CD4-positive, alpha-beta memory T cell (primary cell): ENCODE measurements around the gene UBE2L6. TPM values are rescaled to one million over a fixed set of nuclear protein-coding genes. Genes with fewer than 3 reads are reported as not detected.

Source experiments
- CTCF ChIA-PET: fragments of 350-600 bp; sonication (Branson Sonifier 250); formaldehyde crosslinking; loops from one replicate; lab custom pipeline; 2021; ENCODE audit warnings: inconsistent platforms; ENCODE audit not compliant: partially characterized antibody; lab: Charles Lee
- POLR2A ChIA-PET: fragments of 350-600 bp; sonication (Branson Sonifier 250); formaldehyde crosslinking; loops from one replicate; lab custom pipeline; 2021; ENCODE audit not compliant: partially characterized antibody; lab: Charles Lee
- DNase-seq, 5 donors: peaks; one replicate each; pipeline versions ENCODE4 v3.0.0 to v3.0.0-alpha.2; 2020 to 2022; ENCODE audit warnings: mixed read lengths in 1 of 5
- H3K27ac ChIP-seq: one replicate; pipeline ENCODE4 v1.7.0; 2013; ENCODE audit warnings: low read depth, low read length
- H3K27me3 ChIP-seq: 2 replicates; pipeline ENCODE4 v1.7.0; 2013; ENCODE audit warnings: mild to moderate bottlenecking, low read length, moderate library complexity; ENCODE audit not compliant: insufficient read depth
- H3K36me3 ChIP-seq: 2 replicates; pipeline ENCODE4 v1.7.0; 2013; ENCODE audit warnings: mild to moderate bottlenecking, low read length, moderate library complexity; ENCODE audit not compliant: insufficient read depth
- H3K4me1 ChIP-seq: 2 replicates; pipeline ENCODE4 v1.7.0; 2013; ENCODE audit warnings: mild to moderate bottlenecking, low read length, moderate library complexity; ENCODE audit not compliant: insufficient read depth
- H3K4me3 ChIP-seq, 2 donors: one replicate each; pipeline ENCODE4 v1.7.0; 2013; ENCODE audit warnings: low read length in 2 of 2, mild to moderate bottlenecking in 1 of 2
- H3K9me3 ChIP-seq, 2 donors: one replicate each; pipeline ENCODE4 v1.7.0; 2013; ENCODE audit warnings: low read length in 2 of 2, control low read depth in 1 of 2; ENCODE audit not compliant: control insufficient read depth in 1 of 2
- H3K27ac Mint-ChIP-seq, 7 donors: one replicate each; pipeline ENCODE4 v1.8.0; 2020 to 2021; ENCODE audit warnings: mixed read lengths in 7 of 7, mild to moderate bottlenecking in 6 of 7, inconsistent platforms in 3 of 7, moderate library complexity in 3 of 7
- H3K27me3 Mint-ChIP-seq, 2 donors: one replicate each; pipeline ENCODE4 v1.8.0; 2020 to 2021; ENCODE audit warnings: mixed read lengths in 2 of 2
- H3K36me3 Mint-ChIP-seq, 2 donors: one replicate each; pipeline ENCODE4 v1.8.0; 2020 to 2021; ENCODE audit warnings: mixed read lengths in 2 of 2, inconsistent platforms in 1 of 2, mild to moderate bottlenecking in 1 of 2
- H3K4me1 Mint-ChIP-seq, 4 donors: one replicate each; pipeline ENCODE4 v1.8.0; 2020 to 2021; ENCODE audit warnings: mixed read lengths in 4 of 4, mild to moderate bottlenecking in 1 of 4
- H3K4me3 Mint-ChIP-seq, 8 donors: one replicate each; pipeline ENCODE4 v1.8.0; 2020 to 2021; ENCODE audit warnings: mixed read lengths in 8 of 8, mild to moderate bottlenecking in 7 of 8, moderate library complexity in 6 of 8, inconsistent platforms in 3 of 8
- H3K9me3 Mint-ChIP-seq, 8 donors: one replicate each; pipeline ENCODE4 v1.8.0; 2020 to 2021; ENCODE audit warnings: mixed read lengths in 8 of 8, mild to moderate bottlenecking in 5 of 8, inconsistent platforms in 3 of 8, moderate library complexity in 1 of 8
- intact Hi-C: fragments of 100-400 bp; cut with micrococcal nuclease; formaldehyde crosslinking; loops from one replicate; pipeline ENCODE4 v1.15.1; 2023
- polyA plus RNA-seq, 2 donors: library from polyadenylated mRNA; unstranded; fragments of 300-500 nt; fragmentation: Illumina TruSeq; gene quantifications; one replicate each; pipeline ENCODE4 v1.2.3, GENCODE V29; 2021
- total RNA-seq, 2 experiments: library from RNA; stranded (reverse); gene quantifications; one replicate each; pipeline ENCODE4 v1.2.3, GENCODE V29; 2021

UBE2L6 gene
- total and polyA plus RNA-seq, 4 experiments from 2014 or later, result 79.7 to 320 (median 170) TPM

DNA sequence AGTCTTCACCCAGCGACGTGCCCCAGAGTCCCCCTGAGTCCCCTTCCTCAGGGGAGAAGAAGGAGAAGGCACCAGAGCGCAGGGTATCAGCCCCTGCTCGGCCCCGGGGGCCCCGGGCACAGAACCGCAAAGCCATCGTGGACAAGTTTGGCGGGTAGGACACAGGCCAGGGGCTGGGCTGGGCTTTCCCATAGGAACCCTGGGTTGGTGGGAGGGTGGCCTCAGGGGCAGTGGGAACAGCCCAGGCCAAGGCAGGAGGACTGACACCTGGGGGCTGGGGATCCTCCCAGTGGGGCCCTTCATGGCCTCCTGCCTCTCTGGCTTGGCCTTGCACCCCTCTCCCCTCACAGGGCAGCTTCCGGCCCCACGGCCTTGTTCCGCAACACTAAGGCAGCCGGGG lies 21.6 kb downstream of the UBE2L6 start:
- H3K27me3 Mint-ChIP-seq, result no peaks in the 10 kb centered on the region
- no peak overlapping the region for H3K27ac ChIP-seq
- no peak overlapping the region for H3K27ac Mint-ChIP-seq
- peaks cover 14% of the 10 kb centered on the region for H3K36me3 ChIP-seq
- H3K4me1 ChIP-seq, result no peaks in the 10 kb centered on the region
- peaks cover 0 to 2% (median 0%) of the 10 kb centered on the region in 4 donors for H3K4me1 Mint-ChIP-seq
- ChIA-PET CTCF (interaction anchor here (3.0 kb wide), 1 partner anchor 53 kb away, joined by 8 read pairs; no protein-coding TSS in a partner anchor), POLR2A (no interaction called here)
- H3K4me3 Mint-ChIP-seq, result no peak overlapping the region
- intact Hi-C loops, result no loop called here
- H3K36me3 Mint-ChIP-seq, result peaks cover 10 to 30% of the 10 kb centered on the region in 2 donors
- H3K27me3 ChIP-seq, result no peaks in the 10 kb centered on the region
- DNase-seq, result no peak
- no peaks in the 10 kb centered on the region for H3K9me3 ChIP-seq
- peaks cover 0 to 2% (median 0%) of the 10 kb centered on the region in 8 donors for H3K9me3 Mint-ChIP-seq
- H3K4me3 ChIP-seq, result no peak overlapping the region

DNA sequence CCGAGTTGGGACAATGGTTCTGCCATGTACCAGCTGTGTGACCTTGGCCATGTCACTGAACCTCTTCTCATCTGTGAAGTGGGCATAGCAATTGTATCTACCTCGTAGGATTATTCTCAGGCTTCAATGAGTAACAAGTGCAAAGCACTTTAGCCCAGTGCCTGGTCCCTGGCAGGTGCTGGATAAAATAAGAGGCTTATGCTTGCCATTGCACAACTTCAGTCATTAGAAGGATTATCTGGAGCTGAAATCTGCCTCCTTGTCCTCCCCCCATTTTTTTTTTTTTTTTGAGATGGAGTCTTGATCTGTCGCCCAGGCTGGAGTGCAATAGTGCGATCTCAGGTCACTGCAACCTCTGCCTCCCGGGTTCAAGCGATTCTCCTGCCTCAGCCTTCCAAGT lies 22.9 kb downstream of the UBE2L6 start:
- Histone ChIP-seq H3K4me3 (no peak overlapping the region), H3K27ac (no peak overlapping the region), H3K4me1 (no peaks in the 10 kb centered on the region), H3K27me3 (no peaks in the 10 kb centered on the region), H3K9me3 (no peaks in the 10 kb centered on the region), H3K36me3 (peaks cover under 1% of the 10 kb centered on the region)
- H3K9me3 Mint-ChIP-seq, result peaks cover 0 to 2% (median 0%) of the 10 kb centered on the region in 8 donors
- H3K27ac Mint-ChIP-seq, result no peak overlapping the region
- POLR2A ChIA-PET, result no interaction called here
- intact Hi-C loops, result no loop called here
- CTCF ChIA-PET, result interaction anchor here (1.2 to 2.3 kb wide), 3 partner anchors 13 to 51 kb away, joined by 4 to 7 read pairs (median 5); partner anchors contain the start of gene UBE2L6
- H3K4me1 Mint-ChIP-seq, result peaks cover 0 to 2% (median 0%) of the 10 kb centered on the region in 4 donors
- no peak for DNase-seq
- peaks cover 6 to 17% of the 10 kb centered on the region in 2 donors for H3K36me3 Mint-ChIP-seq
- no peaks in the 10 kb centered on the region for H3K27me3 Mint-ChIP-seq
- no peak overlapping the region for H3K4me3 Mint-ChIP-seq

DNA sequence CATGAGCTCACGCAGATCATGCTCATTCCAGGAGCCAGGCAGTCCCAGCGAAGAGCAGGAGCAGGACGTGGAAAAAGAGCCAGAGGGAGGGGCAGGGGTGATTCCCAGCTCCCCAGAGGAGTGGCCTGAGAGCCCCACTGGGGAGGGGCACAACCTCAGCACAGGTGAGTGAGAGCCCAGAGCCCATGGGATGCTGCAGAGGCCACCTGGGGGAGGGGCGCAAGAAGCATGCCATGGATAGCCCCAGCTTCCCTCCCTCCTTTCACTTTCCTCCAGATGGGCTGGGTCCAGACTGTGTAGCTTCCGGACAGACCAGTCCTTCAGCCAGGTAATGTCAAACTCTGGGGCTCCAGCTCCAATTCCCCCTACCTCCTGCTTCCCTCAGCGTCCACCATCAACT lies 23.9 kb downstream of the UBE2L6 start:
- no peak overlapping the region for H3K27ac ChIP-seq
- ChIA-PET CTCF (interaction anchor here (1.2 to 2.3 kb wide), 3 partner anchors 12 to 50 kb away, joined by 4 to 7 read pairs (median 5); partner anchors contain the start of gene UBE2L6), POLR2A (interaction anchor here (0.8 kb wide), 1 partner anchor 219 kb away, joined by 3 read pairs; the partner anchor contains the start of gene TNKS1BP1)
- no peaks in the 10 kb centered on the region for H3K4me1 ChIP-seq
- H3K4me1 Mint-ChIP-seq, result peaks cover 0 to under 1% (median 0%) of the 10 kb centered on the region in 4 donors
- H3K9me3 Mint-ChIP-seq, result peaks cover 0 to 2% (median 0%) of the 10 kb centered on the region in 8 donors
- intact Hi-C loops, result no loop called here
- H3K9me3 ChIP-seq, result no peaks in the 10 kb centered on the region
- no peak for DNase-seq
- no peak overlapping the region for H3K4me3 Mint-ChIP-seq
- no peaks in the 10 kb centered on the region for H3K27me3 Mint-ChIP-seq
- H3K27ac Mint-ChIP-seq, result peak overlapping the region in 1 of 7 donors; percentile 65
- H3K36me3 Mint-ChIP-seq, result peaks cover 5 to 11% of the 10 kb centered on the region in 2 donors
- no peak overlapping the region for H3K4me3 ChIP-seq
- no peaks in the 10 kb centered on the region for H3K36me3 ChIP-seq
- no peaks in the 10 kb centered on the region for H3K27me3 ChIP-seq

DNA sequence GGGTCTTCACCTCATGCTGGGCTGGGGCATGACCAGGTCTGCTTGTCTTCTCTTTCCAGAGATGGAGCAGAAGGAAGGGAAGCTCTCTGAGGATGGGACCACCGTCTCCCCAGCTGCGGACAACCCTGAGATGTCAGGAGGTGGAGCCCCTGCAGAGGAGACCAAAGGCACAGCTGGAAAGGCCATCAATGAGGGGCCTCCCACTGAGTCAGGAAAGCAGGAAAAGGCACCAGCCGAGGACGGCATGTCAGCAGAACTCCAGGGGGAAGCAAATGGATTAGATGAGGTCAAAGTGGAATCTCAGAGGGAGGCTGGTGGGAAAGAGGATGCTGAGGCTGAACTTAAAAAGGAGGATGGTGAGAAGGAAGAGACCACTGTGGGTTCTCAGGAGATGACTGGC lies 24.9 kb downstream of the UBE2L6 start:
- H3K27me3 Mint-ChIP-seq, result no peaks in the 10 kb centered on the region
- no peaks in the 10 kb centered on the region for H3K27me3 ChIP-seq
- no peak overlapping the region for H3K27ac ChIP-seq
- CTCF ChIA-PET, result interaction anchor here (0.8 kb wide), 1 partner anchor 16 kb away, joined by 3 read pairs; no protein-coding TSS in a partner anchor
- peak overlapping the region in 1 of 8 donors; percentile 12 for H3K4me3 Mint-ChIP-seq
- peak overlapping the region in 2 of 7 donors; percentile 23 to 40 for H3K27ac Mint-ChIP-seq
- no peak for DNase-seq
- peaks cover 3 to 8% of the 10 kb centered on the region in 2 donors for H3K36me3 Mint-ChIP-seq
- no peaks in the 10 kb centered on the region for H3K36me3 ChIP-seq
- H3K4me3 ChIP-seq, result no peak overlapping the region
- H3K4me1 ChIP-seq, result no peaks in the 10 kb centered on the region
- peaks cover 0 to 2% (median 0%) of the 10 kb centered on the region in 8 donors for H3K9me3 Mint-ChIP-seq
- intact Hi-C loops, result no loop called here
- POLR2A ChIA-PET, result no interaction called here
- H3K4me1 Mint-ChIP-seq, result no peaks in the 10 kb centered on the region
- no peaks in the 10 kb centered on the region for H3K9me3 ChIP-seq

DNA sequence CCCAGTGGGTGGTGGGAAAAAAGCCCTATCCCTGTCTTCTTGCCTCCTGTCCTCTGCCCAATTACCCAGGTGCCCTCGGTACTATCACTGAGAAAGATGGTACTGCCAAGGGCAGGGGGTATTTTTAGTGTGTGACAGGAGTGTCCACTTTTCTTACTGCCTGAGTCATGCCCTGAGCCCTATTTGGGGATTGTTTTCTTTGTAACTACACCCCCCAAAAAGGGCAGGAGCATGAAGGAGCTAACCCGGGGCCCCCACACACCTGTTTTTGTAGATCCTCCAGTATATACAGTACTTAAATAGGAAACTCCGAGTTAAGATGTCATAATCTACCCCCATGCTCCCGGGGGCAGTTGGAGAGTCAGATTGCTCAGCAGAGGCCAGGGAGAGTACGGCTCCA lies 26.3 kb downstream of the UBE2L6 start:
- no peak overlapping the region for H3K27ac ChIP-seq
- H3K4me3 Mint-ChIP-seq, result no peak overlapping the region
- H3K27me3 Mint-ChIP-seq, result no peaks in the 10 kb centered on the region
- H3K4me1 Mint-ChIP-seq, result no peaks in the 10 kb centered on the region
- H3K9me3 ChIP-seq, result no peaks in the 10 kb centered on the region
- H3K36me3 ChIP-seq, result no peaks in the 10 kb centered on the region
- POLR2A ChIA-PET, result no interaction called here
- DNase-seq, result no peak
- peaks cover 3 to 4% of the 10 kb centered on the region in 2 donors for H3K36me3 Mint-ChIP-seq
- no peaks in the 10 kb centered on the region for H3K4me1 ChIP-seq
- peak overlapping the region in 2 of 7 donors; percentile 13 to 23 for H3K27ac Mint-ChIP-seq
- no peak overlapping the region for H3K4me3 ChIP-seq
- no peaks in the 10 kb centered on the region for H3K27me3 ChIP-seq
- peaks cover 0 to 2% (median 0%) of the 10 kb centered on the region in 8 donors for H3K9me3 Mint-ChIP-seq
- CTCF ChIA-PET, result interaction anchor here (2.6 kb wide), 1 partner anchor 48 kb away, joined by 9 read pairs; no protein-coding TSS in a partner anchor
- intact Hi-C loops, result no loop called here

DNA sequence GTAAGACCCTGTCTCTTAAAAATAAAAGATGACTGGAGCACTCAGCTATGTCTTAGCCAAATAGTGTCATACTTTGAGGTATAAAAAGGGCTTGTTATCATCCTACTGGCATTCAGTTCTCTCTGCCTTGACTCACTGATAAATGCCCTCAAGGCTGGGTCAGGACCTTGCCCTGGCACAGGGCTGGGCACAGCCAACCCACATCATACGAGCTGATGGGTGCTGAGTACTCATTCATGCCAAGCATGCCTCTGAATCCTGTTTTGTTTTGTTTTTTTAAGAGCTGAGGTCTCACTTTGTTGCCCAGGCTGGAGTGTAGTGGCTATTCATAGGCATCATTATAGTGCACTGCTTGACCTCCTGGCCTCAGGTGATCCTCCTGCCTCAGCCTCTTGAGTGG lies 28.1 kb downstream of the UBE2L6 start:
- POLR2A ChIA-PET, result no interaction called here
- intact Hi-C loops, result no loop called here

DNA sequence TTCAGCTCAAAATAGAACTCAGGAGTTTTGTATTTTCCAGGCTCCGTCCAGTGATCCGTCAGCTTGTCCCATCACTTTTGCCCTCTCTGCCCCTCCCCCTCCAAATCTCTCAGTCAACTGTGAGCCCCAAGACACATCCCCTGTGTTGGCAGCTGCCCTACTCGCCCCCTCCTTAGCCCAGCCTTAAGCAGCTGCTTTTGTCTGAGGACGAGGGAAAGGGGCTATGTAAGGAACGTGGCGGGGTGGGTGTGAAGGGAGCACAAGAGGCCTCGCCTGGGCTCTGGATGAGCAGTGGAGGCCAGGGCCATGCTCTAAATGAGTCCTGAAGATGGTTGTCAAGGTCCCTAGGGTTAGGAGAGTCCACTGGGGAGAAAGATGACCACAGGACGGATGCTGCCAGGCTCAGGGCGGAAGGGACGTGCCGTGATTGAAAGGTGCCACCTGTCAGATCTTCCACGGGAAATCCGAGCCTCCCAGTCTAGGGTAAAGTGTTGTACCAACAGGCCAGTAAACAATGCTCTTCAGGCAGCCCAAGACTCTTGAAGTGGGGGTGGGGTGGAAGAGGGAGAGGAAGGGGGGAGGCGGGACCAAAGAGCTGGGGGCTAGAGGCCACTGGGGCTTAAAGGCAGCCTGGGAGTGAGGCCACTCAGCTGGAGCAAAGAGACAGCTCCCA lies 30.4 kb downstream of the UBE2L6 start, which contains the start of gene SMTNL1:
Gene SMTNL1, plus strand, starts transcription at position 649 of the 673 bp plus-strand sequence. CDS start 5,048 bp downstream, outside the sequence.
- Histone ChIP-seq H3K27ac (no peak within 1 kb of the TSS), H3K27me3 (no peaks in the 10 kb centered on the region), H3K36me3 (no peaks in the 10 kb centered on the region), H3K4me1 (no peaks in the 10 kb centered on the region), H3K9me3 (no peaks in the 10 kb centered on the region), H3K4me3 (no peak within 1 kb of the TSS)
- CTCF ChIA-PET, result interaction anchor here (0.9 to 25.5 kb wide), 3 partner anchors 11 to 104 kb away, joined by 3 to 848 read pairs (median 14); no protein-coding TSS in a partner anchor
- H3K4me3 Mint-ChIP-seq, result no peak within 1 kb of the TSS
- intact Hi-C loops, result no loop called here
- H3K9me3 Mint-ChIP-seq, result no peaks in the 10 kb centered on the region
- H3K36me3 Mint-ChIP-seq, result peaks cover 3% of the 10 kb centered on the region in 2 donors
- no peak for DNase-seq
- H3K4me1 Mint-ChIP-seq, result peaks cover 0 to under 1% (median under 1%) of the 10 kb centered on the region in 4 donors
- H3K27me3 Mint-ChIP-seq, result no peaks in the 10 kb centered on the region
- POLR2A ChIA-PET, result no interaction called here
- peak within 1 kb of the TSS in 1 of 7 donors; percentile 60 for H3K27ac Mint-ChIP-seq

More for the DNA sequence above, 28.1 kb downstream of the UBE2L6 start:
- CTCF ChIA-PET, result interaction anchor here (1.2 to 2.6 kb wide), 2 partner anchors 29 to 46 kb away, joined by 4 to 9 read pairs; partner anchors contain the start of gene UBE2L6
- Histone ChIP-seq H3K9me3 (no peaks in the 10 kb centered on the region), H3K27ac (no peak overlapping the region), H3K4me1 (no peaks in the 10 kb centered on the region), H3K27me3 (no peaks in the 10 kb centered on the region), H3K4me3 (no peak overlapping the region), H3K36me3 (no peaks in the 10 kb centered on the region)
- peaks cover 0 to 2% (median 0%) of the 10 kb centered on the region in 8 donors for H3K9me3 Mint-ChIP-seq
- H3K4me3 Mint-ChIP-seq, result no peak overlapping the region
- no peaks in the 10 kb centered on the region for H3K27me3 Mint-ChIP-seq
- peaks cover 3 to 6% of the 10 kb centered on the region in 2 donors for H3K36me3 Mint-ChIP-seq
- H3K4me1 Mint-ChIP-seq, result no peaks in the 10 kb centered on the region
- no peak overlapping the region for H3K27ac Mint-ChIP-seq
- no peak for DNase-seq
